HG03342 (cell line): ENCODE data around the gene NPIPB8.
"Not testable (repeated sequence)": the region's sequence is repeated elsewhere in the genome, so short reads cannot be mapped to it uniquely, and the experiment has no call there.

Source experiments
- ATAC-seq: cut with Tn5 transposase; IDR thresholded peaks from one replicate; pipeline ENCODE4 v1.9.1; 2021; ENCODE audit warnings: mild to moderate bottlenecking, moderate library complexity; ENCODE audit not compliant: unreplicated experiment

NPIPB8 gene

DNA sequence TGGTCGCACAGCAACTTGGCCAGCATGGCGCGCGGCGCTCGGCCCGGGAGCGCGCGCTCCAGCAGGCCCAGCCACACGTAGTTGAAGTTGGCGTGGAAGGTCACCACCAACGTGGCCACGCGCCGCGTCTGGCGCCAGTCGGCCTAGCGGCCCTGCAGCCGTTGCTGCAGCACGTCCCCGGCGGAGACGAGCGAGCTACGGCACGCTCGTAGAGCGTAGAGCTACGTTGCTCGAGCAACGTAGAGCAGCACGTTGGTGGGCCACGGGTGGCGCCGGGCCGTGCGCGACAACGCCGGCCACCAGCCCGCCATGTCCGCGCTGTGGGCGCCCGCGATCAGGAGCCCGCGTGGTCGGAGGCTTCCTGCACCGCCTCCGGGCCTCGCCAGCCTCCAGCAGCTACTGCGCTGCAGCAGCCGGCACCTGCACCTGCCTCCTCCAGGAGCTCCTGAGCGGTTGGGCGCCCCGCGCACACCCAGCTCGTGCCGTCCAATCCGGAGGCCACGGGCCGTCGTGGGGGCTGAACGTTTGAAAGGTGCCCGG is 14.6 kb upstream of the NPIPB8 start:
- no peak for ATAC-seq

- not testable (repeated sequence) for ATAC-seq
These were observed 7.0 kb upstream of the NPIPB8 start for GRCh38 chr16:28630905-28631304.

GRCh38 chr16:28636093-28636823 is 1.6 kb upstream of the NPIPB8 start:
- not testable (repeated sequence) for ATAC-seq

DNA sequence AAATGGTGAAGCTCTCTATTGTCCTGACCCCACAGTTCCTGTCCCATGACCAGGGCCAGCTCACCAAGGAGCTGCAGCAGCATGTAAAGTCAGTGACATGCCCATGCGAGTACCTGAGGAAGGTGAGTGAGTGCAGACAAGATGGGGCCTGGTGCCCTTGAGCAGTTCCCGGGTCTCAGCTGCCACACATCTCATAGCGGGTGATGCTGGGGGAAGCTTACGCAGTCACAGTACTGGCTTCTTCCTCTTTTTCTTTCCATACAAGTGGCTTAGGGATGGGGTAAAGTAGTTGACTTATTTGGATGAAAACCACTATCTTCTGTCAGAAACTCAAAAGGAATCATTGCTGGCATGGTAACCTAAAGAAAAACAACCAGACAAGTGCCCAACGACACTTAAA is 494 bp downstream of the NPIPB8 start:
- not testable (repeated sequence) for ATAC-seq

DNA sequence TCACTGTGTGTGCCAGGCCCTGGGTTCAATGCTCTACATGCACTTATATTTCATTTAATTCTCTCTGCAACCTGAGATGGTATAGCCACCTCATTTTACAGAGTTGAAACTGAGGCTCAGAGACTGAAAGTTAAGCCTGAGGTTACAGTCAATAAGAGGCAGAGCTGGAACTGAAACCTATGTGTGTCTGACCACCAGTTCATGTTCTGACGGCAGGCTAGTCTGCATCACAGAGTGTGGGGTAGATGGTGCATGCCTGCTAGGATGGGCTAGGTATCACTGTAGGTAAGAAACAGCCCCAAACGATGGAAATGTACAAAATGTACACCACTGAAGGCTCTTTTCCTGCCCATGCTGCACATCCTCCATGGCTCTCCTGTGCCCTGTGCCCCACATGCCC is 2.1 kb downstream of the NPIPB8 start:
- not testable (repeated sequence) for ATAC-seq

DNA sequence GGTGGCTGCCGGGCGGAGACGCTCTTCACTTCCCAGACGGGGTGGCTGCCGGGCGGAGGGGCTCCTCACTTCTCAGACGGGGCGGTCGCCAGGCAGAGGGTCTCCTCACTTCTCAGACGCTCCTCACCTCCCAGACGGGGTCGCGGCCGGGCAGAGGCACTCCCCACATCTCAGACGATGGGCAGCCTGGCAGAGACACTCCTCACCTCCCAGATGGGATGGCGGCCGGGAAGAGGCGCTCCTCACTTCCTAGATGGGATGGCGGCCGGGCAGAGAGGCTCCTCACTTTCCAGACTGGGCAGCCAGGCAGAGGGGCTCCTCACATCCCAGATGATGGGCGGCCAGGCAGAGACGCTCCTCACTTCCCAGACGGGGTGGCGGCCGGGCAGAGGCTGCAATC is 28.4 kb downstream of the NPIPB8 start:
- ATAC-seq: not testable (repeated sequence)

DNA sequence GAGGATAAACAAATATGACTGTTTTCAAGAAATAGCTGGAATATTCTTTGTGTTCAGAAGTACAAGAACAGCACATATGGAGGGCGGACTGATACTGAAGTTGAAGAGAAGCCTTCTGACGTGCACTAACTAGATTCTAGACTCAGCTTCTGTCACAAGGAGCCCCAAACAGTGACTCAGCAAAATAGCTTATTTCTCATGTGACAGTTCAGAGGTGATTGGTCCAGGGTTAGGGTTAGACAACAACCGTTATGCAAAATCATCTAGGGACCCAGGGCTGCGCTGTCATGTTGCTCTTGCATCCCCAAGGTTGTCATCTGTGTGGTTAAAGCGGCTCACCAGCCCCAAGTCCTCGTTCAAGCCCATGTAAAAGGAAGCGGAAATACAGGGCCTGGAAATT is 29.6 kb downstream of the NPIPB8 start:
- not testable (repeated sequence) for ATAC-seq

GRCh38 chr16:28668199-28668598 is 30.3 kb downstream of the NPIPB8 start:
- not testable (repeated sequence) for ATAC-seq

DNA sequence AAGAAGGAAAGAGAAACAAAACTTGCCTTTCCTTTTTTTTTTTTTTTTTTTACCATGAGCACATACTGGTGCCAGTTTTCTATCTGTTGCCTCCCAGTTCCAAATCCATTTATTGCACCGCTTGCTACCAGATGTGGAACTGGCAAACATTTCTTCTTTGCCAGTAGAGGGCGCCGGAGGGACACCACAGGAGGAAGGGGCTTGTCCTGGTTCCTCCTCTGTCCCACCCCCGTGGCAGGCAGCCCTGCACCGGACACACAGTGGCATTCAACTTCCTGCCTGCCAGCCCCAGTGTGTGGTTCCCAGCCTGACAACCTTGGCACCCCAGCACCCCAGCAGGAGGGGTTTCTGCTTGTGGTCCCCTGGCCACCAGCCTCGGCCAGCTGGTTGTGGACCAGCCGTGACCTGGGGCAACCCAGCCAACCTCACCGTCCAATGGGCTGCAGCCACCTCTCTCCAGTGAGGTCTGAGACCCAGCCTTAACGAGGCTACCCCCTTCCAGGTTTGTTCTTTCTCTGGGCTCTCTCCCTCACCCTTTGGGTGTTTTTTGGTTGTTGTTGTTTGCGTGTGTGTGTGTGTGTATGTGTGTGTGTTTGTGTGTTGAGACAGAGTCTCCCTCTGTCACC is 50.6 kb downstream of the NPIPB8 start:
- ATAC-seq: not testable (repeated sequence)

GRCh38 chr16:28689425-28689824 is 51.6 kb downstream of the NPIPB8 start:
- not testable (repeated sequence) for ATAC-seq

DNA sequence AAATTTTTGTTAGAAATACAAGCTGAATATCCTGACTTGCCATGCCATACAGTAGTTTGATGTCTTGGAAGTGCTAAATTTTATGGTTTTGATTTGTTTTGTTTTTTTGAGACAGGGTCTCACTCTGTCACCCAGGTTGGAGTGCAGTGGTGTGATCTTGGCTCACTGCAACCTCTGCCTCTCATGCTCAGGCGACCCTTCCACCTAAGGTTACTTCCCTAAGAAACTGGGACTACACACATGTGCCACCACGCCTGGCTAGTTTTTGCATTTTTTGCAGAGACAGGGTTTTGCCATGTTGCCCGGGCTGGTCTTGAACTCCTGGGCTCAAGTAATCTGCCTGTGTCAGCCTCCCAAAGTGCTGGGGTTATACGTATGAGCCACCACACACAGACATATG is 53.9 kb downstream of the NPIPB8 start:
- ATAC-seq: not testable (repeated sequence)

GRCh38 chr16:28693257-28693950 is 55.5 kb downstream of the NPIPB8 start:
- not testable (repeated sequence) for ATAC-seq

DNA sequence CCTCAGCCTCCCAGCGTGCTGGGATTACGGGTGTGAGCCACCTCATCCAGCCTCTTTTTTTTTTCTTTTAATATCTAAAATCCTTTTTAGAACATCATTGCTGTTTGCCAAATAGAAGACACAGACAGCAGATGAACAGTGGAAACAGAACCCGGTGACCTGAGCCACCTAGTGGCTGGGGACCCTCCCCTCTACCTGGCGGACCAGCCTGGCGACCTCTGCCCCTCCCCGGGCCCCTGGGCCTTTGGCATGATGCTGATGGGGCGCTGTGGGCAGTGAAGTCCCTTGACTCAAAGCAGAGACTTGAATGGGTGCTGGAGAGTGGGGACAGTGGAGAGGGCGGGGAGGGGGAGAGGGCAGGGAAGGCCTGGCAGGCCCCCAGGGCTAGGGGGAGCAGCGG is 61.9 kb downstream of the NPIPB8 start:
- ATAC-seq: not testable (repeated sequence)

- ATAC-seq: not testable (repeated sequence)
These were observed 62.5 kb downstream of the NPIPB8 start for GRCh38 chr16:28700349-28700748.

DNA sequence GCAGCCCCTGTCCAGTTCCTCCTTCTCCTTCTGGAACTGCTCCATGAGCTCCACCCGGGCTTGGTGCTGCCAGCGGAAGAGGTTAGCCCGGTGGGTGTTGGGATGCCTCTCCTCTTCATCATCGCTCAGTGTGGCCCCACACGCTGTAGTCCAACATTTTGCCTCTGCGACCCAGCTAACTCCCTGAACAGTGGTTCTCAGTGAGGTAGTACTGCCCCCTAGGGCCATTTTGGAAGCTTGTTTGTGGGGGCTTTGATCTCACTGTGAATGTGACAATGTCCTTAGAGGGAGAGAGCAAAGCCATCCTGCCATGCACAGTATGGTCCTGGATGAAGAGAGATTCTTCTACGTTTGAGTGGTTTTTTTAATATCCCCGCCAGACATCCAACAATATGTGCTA is 63.5 kb downstream of the NPIPB8 start:
- not testable (repeated sequence) for ATAC-seq

DNA sequence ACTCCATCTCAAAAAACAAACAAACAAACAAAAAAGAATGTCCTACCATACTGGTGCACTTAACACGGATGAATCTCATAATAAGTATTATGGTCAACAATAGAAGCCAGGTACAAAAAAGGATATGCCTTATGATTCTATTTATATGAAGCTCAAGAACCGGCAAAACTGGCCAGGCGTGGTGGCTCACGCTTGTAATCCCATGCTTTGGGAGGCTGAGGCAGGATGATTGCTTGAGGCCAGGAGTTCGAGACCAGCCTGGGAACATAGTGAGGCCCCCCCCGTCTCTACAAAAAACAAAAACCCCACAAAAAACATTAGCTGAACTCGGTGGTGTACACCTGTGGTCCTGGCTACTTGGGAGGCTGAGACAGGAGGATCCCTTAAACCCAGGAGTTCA is 66.4 kb downstream of the NPIPB8 start:
- not testable (repeated sequence) for ATAC-seq
